ENCODE data around the gene PUSL1.

GRCh38 chr1:1293263-1294249, 14.8 kb upstream of the PUSL1 start:
- no peak for TF ChIP-seq MAX (IDR thresholded peaks at IDR 0.05)
- no peak for TF ChIP-seq ZNF570 (CRISPR knock-in tag; IDR thresholded peaks at IDR 0.05; ENCODE audit: borderline replicate concordance)
- no peak for TF ChIP-seq ZNF274 (CRISPR knock-in tag; IDR thresholded peaks at IDR 0.05)
- TF ChIP-seq NFKBIZ (CRISPR knock-in tag; IDR thresholded peaks at IDR 0.05) = no peak
- TF ChIP-seq GZF1 (CRISPR knock-in tag; IDR thresholded peaks at IDR 0.05) = no peak
- TF ChIP-seq, protein P1, sequence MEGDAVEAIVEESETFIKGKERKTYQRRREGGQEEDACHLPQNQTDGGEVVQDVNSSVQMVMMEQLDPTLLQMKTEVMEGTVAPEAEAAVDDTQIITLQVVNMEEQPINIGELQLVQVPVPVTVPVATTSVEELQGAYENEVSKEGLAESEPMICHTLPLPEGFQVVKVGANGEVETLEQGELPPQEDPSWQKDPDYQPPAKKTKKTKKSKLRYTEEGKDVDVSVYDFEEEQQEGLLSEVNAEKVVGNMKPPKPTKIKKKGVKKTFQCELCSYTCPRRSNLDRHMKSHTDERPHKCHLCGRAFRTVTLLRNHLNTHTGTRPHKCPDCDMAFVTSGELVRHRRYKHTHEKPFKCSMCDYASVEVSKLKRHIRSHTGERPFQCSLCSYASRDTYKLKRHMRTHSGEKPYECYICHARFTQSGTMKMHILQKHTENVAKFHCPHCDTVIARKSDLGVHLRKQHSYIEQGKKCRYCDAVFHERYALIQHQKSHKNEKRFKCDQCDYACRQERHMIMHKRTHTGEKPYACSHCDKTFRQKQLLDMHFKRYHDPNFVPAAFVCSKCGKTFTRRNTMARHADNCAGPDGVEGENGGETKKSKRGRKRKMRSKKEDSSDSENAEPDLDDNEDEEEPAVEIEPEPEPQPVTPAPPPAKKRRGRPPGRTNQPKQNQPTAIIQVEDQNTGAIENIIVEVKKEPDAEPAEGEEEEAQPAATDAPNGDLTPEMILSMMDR (CRISPR knock-in tag; IDR thresholded peaks at IDR 0.05) = no peak
- no peak for TF ChIP-seq POLR2A (IDR thresholded peaks at IDR 0.05; ENCODE audit: insufficient read depth in 1 of 2, low read depth in 2 of 2, low read length in 2 of 2)
- TF ChIP-seq NR3C1 (CRISPR knock-in tag; IDR thresholded peaks at IDR 0.05) = no peak
- TF ChIP-seq, protein P2, sequence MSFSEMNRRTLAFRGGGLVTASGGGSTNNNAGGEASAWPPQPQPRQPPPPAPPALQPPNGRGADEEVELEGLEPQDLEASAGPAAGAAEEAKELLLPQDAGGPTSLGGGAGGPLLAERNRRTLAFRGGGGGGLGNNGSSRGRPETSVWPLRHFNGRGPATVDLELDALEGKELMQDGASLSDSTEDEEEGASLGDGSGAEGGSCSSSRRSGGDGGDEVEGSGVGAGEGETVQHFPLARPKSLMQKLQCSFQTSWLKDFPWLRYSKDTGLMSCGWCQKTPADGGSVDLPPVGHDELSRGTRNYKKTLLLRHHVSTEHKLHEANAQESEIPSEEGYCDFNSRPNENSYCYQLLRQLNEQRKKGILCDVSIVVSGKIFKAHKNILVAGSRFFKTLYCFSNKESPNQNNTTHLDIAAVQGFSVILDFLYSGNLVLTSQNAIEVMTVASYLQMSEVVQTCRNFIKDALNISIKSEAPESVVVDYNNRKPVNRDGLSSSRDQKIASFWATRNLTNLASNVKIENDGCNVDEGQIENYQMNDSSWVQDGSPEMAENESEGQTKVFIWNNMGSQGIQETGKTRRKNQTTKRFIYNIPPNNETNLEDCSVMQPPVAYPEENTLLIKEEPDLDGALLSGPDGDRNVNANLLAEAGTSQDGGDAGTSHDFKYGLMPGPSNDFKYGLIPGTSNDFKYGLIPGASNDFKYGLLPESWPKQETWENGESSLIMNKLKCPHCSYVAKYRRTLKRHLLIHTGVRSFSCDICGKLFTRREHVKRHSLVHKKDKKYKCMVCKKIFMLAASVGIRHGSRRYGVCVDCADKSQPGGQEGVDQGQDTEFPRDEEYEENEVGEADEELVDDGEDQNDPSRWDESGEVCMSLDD (CRISPR knock-in tag; IDR thresholded peaks at IDR 0.05; ENCODE audit: borderline replicate concordance) = no peak
- no peak for TF ChIP-seq DPF2 (CRISPR knock-in tag; IDR thresholded peaks at IDR 0.05; ENCODE audit: borderline replicate concordance, low read depth)
- TF ChIP-seq TBX2 (CRISPR knock-in tag; IDR thresholded peaks at IDR 0.05; ENCODE audit: borderline replicate concordance) = no peak
- no peak for TF ChIP-seq GABPA (IDR thresholded peaks at IDR 0.05; ENCODE audit: low read depth, low read length)
- no peak for TF ChIP-seq GABPA (CRISPR knock-in tag; IDR thresholded peaks at IDR 0.05; ENCODE audit: low read depth)
- no peak for TF ChIP-seq ZNF883 (CRISPR knock-in tag; IDR thresholded peaks at IDR 0.05; ENCODE audit: not compliant biosample characterization)
- TF ChIP-seq, protein P3, sequence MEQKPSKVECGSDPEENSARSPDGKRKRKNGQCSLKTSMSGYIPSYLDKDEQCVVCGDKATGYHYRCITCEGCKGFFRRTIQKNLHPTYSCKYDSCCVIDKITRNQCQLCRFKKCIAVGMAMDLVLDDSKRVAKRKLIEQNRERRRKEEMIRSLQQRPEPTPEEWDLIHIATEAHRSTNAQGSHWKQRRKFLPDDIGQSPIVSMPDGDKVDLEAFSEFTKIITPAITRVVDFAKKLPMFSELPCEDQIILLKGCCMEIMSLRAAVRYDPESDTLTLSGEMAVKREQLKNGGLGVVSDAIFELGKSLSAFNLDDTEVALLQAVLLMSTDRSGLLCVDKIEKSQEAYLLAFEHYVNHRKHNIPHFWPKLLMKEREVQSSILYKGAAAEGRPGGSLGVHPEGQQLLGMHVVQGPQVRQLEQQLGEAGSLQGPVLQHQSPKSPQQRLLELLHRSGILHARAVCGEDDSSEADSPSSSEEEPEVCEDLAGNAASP (CRISPR knock-in tag; IDR thresholded peaks at IDR 0.05; ENCODE audit: borderline replicate concordance) = no peak

All from HepG2 (cell line).